Measurements from ENCODE around the gene TMEM255A. TPM values are rescaled to one million over a fixed set of nuclear protein-coding genes. Genes with fewer than 3 reads are reported as not detected.

Gene TMEM255A
- total and polyA plus RNA-seq, 4 experiments from 2014 or later: 0.27 to 1.1 (median 0.78) TPM

DNA sequence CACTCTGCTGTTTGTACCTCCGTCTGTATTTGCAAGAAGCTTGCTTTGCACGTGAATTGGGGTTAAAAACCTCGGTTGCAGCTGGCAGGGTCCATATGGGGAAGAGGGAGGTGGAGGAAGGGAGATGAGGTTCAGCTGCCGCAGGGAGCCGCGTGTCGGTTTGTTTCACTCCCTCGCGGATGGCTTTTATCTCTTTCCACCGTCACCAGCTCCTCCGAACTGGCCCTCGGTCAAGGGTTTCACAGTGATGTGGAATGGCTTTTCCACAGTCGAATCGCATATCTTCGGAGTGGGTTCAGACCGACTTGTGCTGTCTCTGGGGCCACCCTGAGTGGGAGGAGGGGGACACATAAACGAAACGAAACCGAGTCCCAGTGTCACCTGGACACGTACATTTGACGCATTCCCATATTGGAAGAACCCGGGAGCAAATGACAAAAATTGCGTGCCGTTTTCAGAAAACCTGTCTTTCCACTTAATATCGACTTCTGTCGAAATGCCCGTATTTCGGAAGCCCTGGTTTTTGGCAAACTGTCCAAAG lies 59.7 kb downstream of the TMEM255A start:
- Mint-ChIP-seq H3K27ac (peak overlapping the region; percentile 86 to 98 (median 94)), H3K4me3 (peak overlapping the region; percentile 88 to 95 (median 94)), H3K9me3 (peaks cover 0 to 2% (median 0%) of the 10 kb centered on the region in 8 donors), H3K36me3 (peaks cover 17 to 35% of the 10 kb centered on the region in 2 donors), H3K4me1 (peaks cover 8 to 47% (median 22%) of the 10 kb centered on the region in 4 donors), H3K27me3 (no peaks in the 10 kb centered on the region)
- Histone ChIP-seq H3K27ac (ENCODE audit: low read depth, low read length) (peak overlapping the region; percentile 82), H3K9me3 (ENCODE audit: control insufficient read depth in 1 of 2, low read length in 2 of 2) (no peaks in the 10 kb centered on the region), H3K4me3 (ENCODE audit: low read length in 2 of 2) (peak overlapping the region; percentile 69 to 82), H3K27me3 (ENCODE audit: insufficient read depth, low read length) (no peaks in the 10 kb centered on the region), H3K36me3 (ENCODE audit: insufficient read depth, low read length) (peaks cover 12% of the 10 kb centered on the region), H3K4me1 (ENCODE audit: insufficient read depth, low read length) (peaks cover 22% of the 10 kb centered on the region)
- ChIA-PET CTCF (ENCODE audit: partially characterized antibody) (interaction anchor here (1.2 to 2.6 kb wide), 8 partner anchors 9 to 113 kb away, joined by 3 to 21 read pairs (median 8); partner anchors contain the start of gene TMEM255A), POLR2A (ENCODE audit: partially characterized antibody) (interaction anchor here (0.8 to 2.5 kb wide), 10 partner anchors 9 to 353 kb away, joined by 3 to 41 read pairs (median 6); partner anchors contain the start of genes CUL4B, MCTS1 and TMEM255A)
- intact Hi-C loops (cut with micrococcal nuclease): loop anchor here (2.0 to 10.0 kb wide), 5 partner anchors 17 to 353 kb away; partner anchors contain the start of gene MCTS1
- peak in 4 of 5 donors; percentile 6 to 28 (median 18) for DNase-seq

DNA sequence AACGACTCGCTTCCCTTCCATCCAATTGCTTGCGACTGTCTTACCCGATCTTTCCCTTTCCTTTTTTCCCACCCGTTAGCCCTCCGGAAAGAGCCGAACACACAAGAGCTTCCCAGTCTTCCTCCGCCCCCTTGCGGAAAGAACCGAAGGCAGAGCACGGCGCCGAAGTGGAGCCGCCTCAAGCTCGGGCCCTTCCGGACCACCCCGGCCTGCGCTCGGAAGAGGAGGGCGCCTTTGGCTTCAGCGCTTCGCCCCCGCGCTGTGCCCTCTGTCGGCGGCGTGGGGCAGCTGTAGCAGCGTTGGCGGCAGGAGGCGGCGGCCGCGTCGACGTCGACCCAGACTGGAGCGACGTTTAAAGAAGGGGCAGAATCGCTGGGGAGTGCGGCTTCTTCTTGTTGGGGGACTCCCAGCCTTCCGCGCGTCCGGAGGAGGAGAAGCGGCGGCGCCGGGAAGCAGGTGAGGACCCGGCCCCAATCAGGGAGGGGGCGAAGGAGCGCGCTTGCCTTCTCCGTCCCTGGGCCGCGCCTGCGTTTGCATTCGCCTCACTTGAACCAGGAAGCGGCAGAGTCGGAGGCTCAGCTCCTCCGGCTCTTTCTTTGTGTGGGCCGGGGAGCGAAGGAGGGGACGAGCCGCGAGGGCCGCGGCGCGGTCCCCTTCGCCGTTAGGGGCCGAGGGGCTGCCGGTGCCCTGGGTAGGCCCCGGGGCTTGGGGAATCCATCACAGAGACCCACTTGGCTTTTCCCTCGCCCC lies 60.6 kb downstream of the TMEM255A start, which contains the start of gene ZBTB33:
Gene ZBTB33, plus strand, starts transcription at position 291 of the 750 bp plus-strand sequence. CDS start 2,604 bp downstream, outside the sequence.
- Histone ChIP-seq H3K27ac (ENCODE audit: low read depth, low read length) (peak within 1 kb of the TSS; percentile 82), H3K9me3 (ENCODE audit: control insufficient read depth in 1 of 2, low read length in 2 of 2) (no peaks in the 10 kb centered on the region), H3K4me3 (ENCODE audit: low read length in 2 of 2) (peak within 1 kb of the TSS; percentile 69 to 82), H3K27me3 (ENCODE audit: insufficient read depth, low read length) (no peaks in the 10 kb centered on the region), H3K36me3 (ENCODE audit: insufficient read depth, low read length) (peaks cover 11% of the 10 kb centered on the region), H3K4me1 (ENCODE audit: insufficient read depth, low read length) (peaks cover 16% of the 10 kb centered on the region)
- Mint-ChIP-seq H3K27me3 (no peaks in the 10 kb centered on the region), H3K4me3 (peak within 1 kb of the TSS; percentile 88 to 96 (median 94)), H3K9me3 (peaks cover 0 to 2% (median 0%) of the 10 kb centered on the region in 8 donors), H3K4me1 (peaks cover 6 to 41% (median 18%) of the 10 kb centered on the region in 4 donors), H3K36me3 (peaks cover 17 to 35% of the 10 kb centered on the region in 2 donors), H3K27ac (peak within 1 kb of the TSS; percentile 86 to 99 (median 97))
- ChIA-PET POLR2A (ENCODE audit: partially characterized antibody) (interaction anchor here (0.8 to 2.5 kb wide), 11 partner anchors 8 to 354 kb away, joined by 3 to 41 read pairs (median 5); partner anchors contain the start of genes CUL4B, LAMP2, MCTS1 and TMEM255A), CTCF (ENCODE audit: partially characterized antibody) (interaction anchor here (0.9 to 2.6 kb wide), 10 partner anchors 10 to 201 kb away, joined by 3 to 21 read pairs (median 6); partner anchors contain the start of gene TMEM255A)
- intact Hi-C loops (cut with micrococcal nuclease): loop anchor here (1.0 to 10.0 kb wide), 6 partner anchors 18 to 354 kb away; partner anchors contain the start of gene MCTS1
- peak; percentile 82 to 86 (median 85) for DNase-seq

DNA sequence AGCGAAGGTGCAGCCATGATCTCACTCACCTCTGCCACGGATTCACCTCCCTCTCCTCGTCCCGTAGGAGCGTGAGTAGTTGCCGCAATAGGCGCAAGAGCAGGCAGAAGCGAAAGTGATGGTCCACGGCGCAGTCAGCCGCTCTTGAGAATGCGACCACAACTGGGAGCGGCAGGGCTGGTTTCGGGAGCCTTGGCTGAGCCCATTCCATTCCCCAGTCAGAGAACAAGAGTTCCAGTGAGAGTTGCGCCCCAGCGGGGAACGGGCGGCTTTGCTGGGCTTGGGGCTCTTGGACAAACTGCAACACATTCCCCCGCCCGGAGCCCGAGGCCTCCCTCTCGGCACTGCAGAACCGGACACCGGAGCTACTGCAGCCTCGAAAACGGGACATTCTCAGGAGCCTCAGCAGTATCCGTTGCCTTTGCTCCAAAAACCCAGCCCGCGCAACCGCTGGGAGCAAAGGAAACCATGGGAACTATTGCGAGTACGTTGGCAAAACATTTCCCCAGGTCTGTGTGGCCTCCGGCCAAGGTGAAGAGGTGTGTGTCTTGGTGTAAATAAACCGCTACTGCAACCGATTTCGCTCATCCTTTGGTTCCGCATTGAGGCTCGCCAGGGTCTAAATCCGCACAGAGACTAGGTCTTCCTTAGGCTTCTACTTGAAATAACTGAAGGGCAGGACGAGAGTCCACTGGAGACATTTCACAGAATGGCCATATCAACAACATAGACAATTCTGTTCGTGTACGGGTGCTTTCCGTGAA lies 66.3 kb downstream of the TMEM255A start:
- intact Hi-C loops (cut with micrococcal nuclease): no loop called here
- no peaks in the 10 kb centered on the region for H3K36me3 ChIP-seq (ENCODE audit: insufficient read depth, low read length)
- no peaks in the 10 kb centered on the region for H3K9me3 Mint-ChIP-seq
- peak overlapping the region; percentile 88 to 94 (median 91) for H3K27ac Mint-ChIP-seq
- peak overlapping the region; percentile 89 to 99 (median 94) for H3K4me3 Mint-ChIP-seq
- peaks cover 16% of the 10 kb centered on the region for H3K4me1 ChIP-seq (ENCODE audit: insufficient read depth, low read length)
- peak; percentile 57 to 64 (median 62) for DNase-seq
- peak overlapping the region; percentile 56 for H3K27ac ChIP-seq (ENCODE audit: low read depth, low read length)
- H3K4me3 ChIP-seq (ENCODE audit: low read length in 2 of 2): peak overlapping the region; percentile 30 to 81
- CTCF ChIA-PET (ENCODE audit: partially characterized antibody): no interaction called here
- POLR2A ChIA-PET (ENCODE audit: partially characterized antibody): interaction anchor here (1.1 kb wide), 1 partner anchor 64 kb away, joined by 4 read pairs; no protein-coding TSS in a partner anchor
- H3K36me3 Mint-ChIP-seq: peaks cover 0 to 9% of the 10 kb centered on the region in 2 donors
- H3K27me3 ChIP-seq (ENCODE audit: insufficient read depth, low read length): no peaks in the 10 kb centered on the region
- H3K4me1 Mint-ChIP-seq: peaks cover 9 to 29% (median 14%) of the 10 kb centered on the region in 4 donors
- H3K9me3 ChIP-seq (ENCODE audit: control insufficient read depth in 1 of 2, low read length in 2 of 2): no peaks in the 10 kb centered on the region
- H3K27me3 Mint-ChIP-seq: no peaks in the 10 kb centered on the region

DNA sequence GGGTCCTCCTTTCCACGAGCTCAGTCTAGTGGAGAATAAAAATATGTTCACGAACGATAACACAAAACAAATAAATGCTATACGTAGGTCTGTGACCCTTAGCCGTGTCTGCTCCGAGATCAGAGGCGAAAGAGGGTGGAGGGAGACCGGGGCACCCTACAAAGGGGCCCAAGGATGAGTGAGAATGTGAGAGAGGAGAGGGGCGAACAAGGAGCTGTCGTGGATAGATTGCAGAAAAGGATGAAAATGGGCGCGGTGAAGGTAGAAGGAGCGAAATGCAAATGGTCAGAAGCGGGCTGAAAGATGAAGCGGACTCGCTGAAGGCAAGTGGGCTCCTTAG lies 66.9 kb downstream of the TMEM255A start:
- peaks cover 5% of the 10 kb centered on the region for H3K36me3 ChIP-seq (ENCODE audit: insufficient read depth, low read length)
- ChIA-PET POLR2A (ENCODE audit: partially characterized antibody) (interaction anchor here (1.1 kb wide), 1 partner anchor 65 kb away, joined by 4 read pairs; no protein-coding TSS in a partner anchor), CTCF (ENCODE audit: partially characterized antibody) (no interaction called here)
- DNase-seq: peak in 1 of 5 donors; percentile 1
- H3K4me1 ChIP-seq (ENCODE audit: insufficient read depth, low read length): peaks cover 15% of the 10 kb centered on the region
- H3K9me3 Mint-ChIP-seq: no peaks in the 10 kb centered on the region
- H3K27ac Mint-ChIP-seq: peak overlapping the region; percentile 88 to 94 (median 91)
- H3K27me3 Mint-ChIP-seq: no peaks in the 10 kb centered on the region
- peak overlapping the region; percentile 89 to 99 (median 94) for H3K4me3 Mint-ChIP-seq
- H3K27me3 ChIP-seq (ENCODE audit: insufficient read depth, low read length): no peaks in the 10 kb centered on the region
- H3K36me3 Mint-ChIP-seq: peaks cover 0 to 10% of the 10 kb centered on the region in 2 donors
- peaks cover 9 to 29% (median 14%) of the 10 kb centered on the region in 4 donors for H3K4me1 Mint-ChIP-seq
- no peaks in the 10 kb centered on the region for H3K9me3 ChIP-seq (ENCODE audit: control insufficient read depth in 1 of 2, low read length in 2 of 2)
- peak overlapping the region; percentile 30 to 81 for H3K4me3 ChIP-seq (ENCODE audit: low read length in 2 of 2)
- peak overlapping the region; percentile 56 for H3K27ac ChIP-seq (ENCODE audit: low read depth, low read length)
- intact Hi-C loops (cut with micrococcal nuclease): no loop called here

DNA sequence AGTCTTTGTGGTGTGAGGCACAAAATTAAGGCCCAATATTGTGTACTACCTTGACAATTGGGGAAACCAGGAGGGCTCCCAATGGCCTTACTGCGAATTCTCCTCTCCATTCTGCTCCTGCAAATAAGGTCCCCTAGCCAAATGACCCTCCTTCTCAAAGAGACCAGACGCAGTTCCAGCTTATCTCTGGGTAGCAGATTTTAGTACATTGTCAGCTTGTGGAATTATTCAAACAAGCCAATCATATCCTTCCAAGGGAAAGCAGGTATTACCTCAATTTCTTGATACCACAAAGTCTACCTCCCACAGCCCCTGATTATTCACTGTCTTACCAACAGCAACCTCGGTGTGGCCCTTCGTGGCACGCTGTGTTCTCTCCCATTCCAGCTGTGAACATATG lies 68.4 kb downstream of the TMEM255A start:
- no peak overlapping the region for H3K4me3 ChIP-seq (ENCODE audit: low read length in 2 of 2)
- H3K4me1 ChIP-seq (ENCODE audit: insufficient read depth, low read length): peaks cover 15% of the 10 kb centered on the region
- CTCF ChIA-PET (ENCODE audit: partially characterized antibody): no interaction called here
- H3K9me3 ChIP-seq (ENCODE audit: control insufficient read depth in 1 of 2, low read length in 2 of 2): no peaks in the 10 kb centered on the region
- H3K27ac ChIP-seq (ENCODE audit: low read depth, low read length): no peak overlapping the region
- Mint-ChIP-seq H3K4me1 (peaks cover 9 to 29% (median 14%) of the 10 kb centered on the region in 4 donors), H3K4me3 (peak overlapping the region in 3 of 8 donors; percentile 19 to 41 (median 27)), H3K36me3 (peaks cover 0 to 15% of the 10 kb centered on the region in 2 donors), H3K27ac (no peak overlapping the region), H3K27me3 (no peaks in the 10 kb centered on the region), H3K9me3 (no peaks in the 10 kb centered on the region)
- intact Hi-C loops (cut with micrococcal nuclease): no loop called here
- H3K36me3 ChIP-seq (ENCODE audit: insufficient read depth, low read length): peaks cover 6% of the 10 kb centered on the region
- no peaks in the 10 kb centered on the region for H3K27me3 ChIP-seq (ENCODE audit: insufficient read depth, low read length)
- no peak for DNase-seq
- POLR2A ChIA-PET (ENCODE audit: partially characterized antibody): interaction anchor here (0.9 kb wide), 1 partner anchor 8 kb away, joined by 5 read pairs; the partner anchor contains the start of gene ZBTB33

DNA sequence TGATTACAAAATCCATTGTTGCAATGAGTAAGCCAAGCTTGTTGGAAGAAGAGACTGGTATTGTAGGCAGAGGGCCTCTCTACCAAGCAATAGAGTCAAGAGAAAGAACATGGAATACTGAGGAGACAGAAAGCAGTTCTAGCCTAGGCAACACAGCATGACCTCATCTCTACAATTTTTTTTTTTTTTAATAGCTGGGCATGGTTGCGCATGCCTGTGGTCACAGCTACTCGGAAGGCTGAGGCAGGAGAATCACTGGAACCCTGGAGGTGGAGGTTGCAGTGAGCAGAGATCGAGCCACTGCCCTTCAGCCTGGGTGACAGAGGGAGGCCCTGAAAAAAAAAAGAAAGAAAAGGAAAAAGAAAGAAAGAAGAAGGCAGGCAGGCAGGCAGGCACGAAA lies 72.3 kb downstream of the TMEM255A start:
- no peaks in the 10 kb centered on the region for H3K27me3 ChIP-seq (ENCODE audit: insufficient read depth, low read length)
- H3K36me3 ChIP-seq (ENCODE audit: insufficient read depth, low read length): peaks cover 6% of the 10 kb centered on the region
- CTCF ChIA-PET (ENCODE audit: partially characterized antibody): no interaction called here
- peaks cover 2 to 13% (median 9%) of the 10 kb centered on the region in 4 donors for H3K4me1 Mint-ChIP-seq
- H3K9me3 ChIP-seq (ENCODE audit: control insufficient read depth in 1 of 2, low read length in 2 of 2): no peaks in the 10 kb centered on the region
- H3K4me1 ChIP-seq (ENCODE audit: insufficient read depth, low read length): peaks cover 14% of the 10 kb centered on the region
- no peak overlapping the region for H3K27ac Mint-ChIP-seq
- no peak for DNase-seq
- H3K27me3 Mint-ChIP-seq: no peaks in the 10 kb centered on the region
- no peak overlapping the region for H3K4me3 ChIP-seq (ENCODE audit: low read length in 2 of 2)
- no peak overlapping the region for H3K27ac ChIP-seq (ENCODE audit: low read depth, low read length)
- POLR2A ChIA-PET (ENCODE audit: partially characterized antibody): no interaction called here
- H3K4me3 Mint-ChIP-seq: no peak overlapping the region
- H3K9me3 Mint-ChIP-seq: no peaks in the 10 kb centered on the region
- intact Hi-C loops (cut with micrococcal nuclease): no loop called here
- H3K36me3 Mint-ChIP-seq: peaks cover 0 to 12% of the 10 kb centered on the region in 2 donors

All from CD4-positive, alpha-beta memory T cell (primary cell).